GM18517 (cell line): ENCODE data around the gene ASB16.
"Not testable (repeated sequence)": the region's sequence is repeated elsewhere in the genome, so short reads cannot be mapped to it uniquely, and the experiment has no call there.

Experiments used
- ATAC-seq: cut with Tn5 transposase; IDR thresholded peaks from one replicate; pipeline ENCODE4 v1.9.1; 2021; ENCODE audit warnings: mild to moderate bottlenecking, moderate library complexity; ENCODE audit not compliant: unreplicated experiment

Gene ASB16

DNA sequence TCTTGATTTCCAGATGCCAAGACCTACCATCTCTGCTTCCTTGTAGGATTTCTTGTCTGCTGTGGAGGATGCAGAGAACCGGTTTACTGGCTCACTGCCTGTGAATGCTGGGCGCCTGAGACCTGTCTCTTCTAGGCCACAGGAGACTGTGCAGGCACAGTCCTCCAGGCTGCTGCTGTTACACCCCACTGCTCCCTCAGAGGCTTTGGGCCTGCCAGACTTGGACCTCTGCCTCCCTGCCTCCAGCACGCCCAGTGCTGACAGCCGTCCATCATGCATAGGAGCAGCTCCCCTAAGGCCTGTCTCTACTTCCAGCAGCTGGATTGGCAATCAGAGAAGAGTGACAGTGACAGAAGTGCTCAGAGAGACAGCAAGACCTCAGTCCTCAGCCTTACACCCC lies 22.7 kb upstream of the ASB16 start:
- ATAC-seq, result no peak

DNA sequence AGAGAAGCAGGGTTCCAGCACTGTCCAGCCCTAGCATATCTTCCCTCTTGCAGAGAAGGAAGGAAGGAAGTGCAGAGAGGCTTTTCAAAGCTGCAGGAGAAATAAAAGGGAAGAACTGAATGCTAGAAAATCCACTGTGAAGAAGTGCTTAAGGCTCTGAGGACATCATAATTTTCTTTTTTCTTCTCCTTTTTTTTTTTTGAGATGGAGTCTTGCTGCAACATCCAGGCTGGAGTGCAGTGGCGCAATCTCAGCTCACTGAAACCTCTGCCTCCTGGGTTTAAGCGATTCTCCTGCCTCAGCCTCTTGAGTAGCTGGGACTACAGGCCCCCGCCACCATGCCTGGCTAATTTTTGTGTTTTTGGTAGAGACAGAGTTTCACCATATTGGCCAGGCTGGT lies 21.4 kb upstream of the ASB16 start:
- not testable (repeated sequence) for ATAC-seq

- no peak for ATAC-seq
Observed at GRCh38 chr17:44149750-44150329, 20.7 kb upstream of the ASB16 start.

DNA sequence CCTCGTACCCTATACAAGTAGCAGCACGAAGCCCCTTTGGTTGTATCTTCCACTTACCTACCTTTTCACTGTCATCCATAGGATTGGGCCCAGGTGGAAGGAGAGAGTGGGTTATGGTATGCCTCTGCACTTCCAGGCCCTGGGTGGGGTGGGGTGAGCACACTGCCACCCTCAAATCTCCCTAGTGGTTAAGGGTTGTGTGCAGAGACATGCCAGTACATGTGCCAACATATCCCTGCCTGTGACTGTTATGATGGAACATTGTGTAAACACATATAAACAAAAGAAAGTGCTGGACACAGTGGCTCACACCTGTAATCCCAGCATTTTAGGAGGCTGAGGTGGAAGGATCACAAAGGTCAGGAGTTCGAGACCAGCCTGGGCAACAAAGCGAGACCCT lies 17.6 kb upstream of the ASB16 start:
- no peak for ATAC-seq

GRCh38 chr17:44155488-44155887 lies 15.0 kb upstream of the ASB16 start:
- no peak for ATAC-seq

- no peak for ATAC-seq
Observed at GRCh38 chr17:44159519-44160210, 10.8 kb upstream of the ASB16 start.

GRCh38 chr17:44164476-44164875 lies 6.0 kb upstream of the ASB16 start:
- ATAC-seq, result no peak

- no peak for ATAC-seq
Observed at GRCh38 chr17:44167181-44167861, 3.2 kb upstream of the ASB16 start.

- ATAC-seq, result no peak
Observed at GRCh38 chr17:44170135-44170498, 387 bp upstream of the ASB16 start.

DNA sequence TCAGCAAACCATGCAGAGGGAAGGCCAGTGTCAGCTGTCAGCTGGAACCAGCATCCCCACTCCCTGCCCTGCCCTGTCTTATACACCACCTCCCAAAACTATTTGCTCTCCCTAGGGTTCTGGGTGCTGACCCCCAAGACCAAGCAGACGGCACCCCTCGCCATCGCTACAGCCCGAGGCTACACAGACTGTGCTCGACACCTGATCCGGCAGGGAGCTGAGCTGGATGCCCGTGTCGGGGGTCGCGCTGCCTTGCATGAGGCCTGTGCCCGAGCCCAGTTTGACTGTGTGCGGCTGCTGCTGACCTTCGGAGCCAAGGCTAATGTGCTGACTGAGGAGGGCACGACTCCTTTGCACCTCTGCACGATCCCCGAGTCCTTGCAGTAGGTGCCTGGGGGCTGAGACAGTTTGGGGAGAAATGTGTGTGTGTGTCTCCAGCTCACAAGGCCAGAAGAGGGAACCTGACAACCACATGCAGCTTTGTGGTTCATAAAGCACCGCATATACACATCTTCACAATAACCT lies 1.5 kb downstream of the ASB16 start:
- ATAC-seq, result no peak

DNA sequence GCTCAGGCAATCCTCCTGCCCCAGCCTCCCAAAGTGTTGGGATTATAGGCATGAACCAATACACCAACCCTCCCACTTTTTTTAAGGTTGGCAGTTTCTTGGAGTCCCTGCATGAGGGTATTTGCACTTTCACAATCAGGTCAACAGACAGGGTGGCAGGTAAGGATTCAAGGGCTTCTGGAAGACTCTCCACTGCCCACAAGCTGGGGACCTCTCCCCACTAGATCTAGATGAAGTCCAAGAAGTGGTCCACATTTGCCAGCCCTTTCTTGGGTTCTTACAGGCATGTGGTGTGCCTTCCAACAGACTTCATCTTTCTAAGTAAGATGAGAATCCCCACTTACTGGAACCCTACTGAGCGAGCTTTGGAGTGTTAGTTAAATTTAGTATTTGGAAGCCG lies 3.9 kb downstream of the ASB16 start:
- no peak for ATAC-seq

GRCh38 chr17:44176257-44176656 lies 5.8 kb downstream of the ASB16 start:
- no peak for ATAC-seq

GRCh38 chr17:44176671-44177501 lies 6.4 kb downstream of the ASB16 start:
- ATAC-seq, result no peak

DNA sequence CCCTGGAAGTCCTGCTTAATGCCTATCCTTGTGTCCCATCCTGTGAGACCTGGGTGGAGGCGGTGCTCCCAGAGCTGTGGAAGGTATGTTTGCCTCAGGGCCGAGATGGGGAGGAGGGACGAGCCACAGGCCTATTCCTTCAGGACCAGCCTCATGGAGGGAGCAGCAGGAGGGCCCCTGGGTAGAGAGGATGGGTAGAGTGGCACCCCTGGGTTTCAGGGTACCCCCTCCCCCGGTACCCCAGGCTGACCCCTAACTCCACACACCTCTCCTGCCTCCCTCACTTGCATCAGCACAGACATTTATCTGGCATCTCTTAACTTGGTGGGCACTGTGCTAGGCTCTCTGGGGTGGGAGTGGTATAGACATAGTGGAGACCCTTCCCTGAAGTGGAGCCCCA lies 7.1 kb downstream of the ASB16 start:
- ATAC-seq, result no peak

GRCh38 chr17:44178133-44178532 lies 7.6 kb downstream of the ASB16 start:
- ATAC-seq, result no peak

DNA sequence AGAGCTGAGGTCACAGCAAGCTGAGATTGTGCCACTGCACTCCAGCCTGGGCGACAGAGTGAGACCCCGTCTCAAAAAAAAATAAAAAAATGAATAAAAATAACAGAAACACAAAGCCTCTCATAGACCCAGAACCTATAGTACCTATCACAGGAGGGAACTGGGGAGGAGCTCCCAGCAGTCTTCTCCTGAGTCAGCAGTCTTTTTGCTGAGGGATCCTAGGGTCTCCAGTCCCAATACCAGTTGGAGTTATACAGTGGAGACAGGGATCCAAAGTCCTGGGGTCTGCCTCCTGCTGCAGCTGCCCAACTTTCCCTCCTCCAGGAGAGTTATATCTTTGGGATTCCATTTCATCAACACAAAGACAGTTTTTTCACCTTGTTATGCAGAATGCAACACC lies 12.5 kb downstream of the ASB16 start:
- ATAC-seq, result no peak

DNA sequence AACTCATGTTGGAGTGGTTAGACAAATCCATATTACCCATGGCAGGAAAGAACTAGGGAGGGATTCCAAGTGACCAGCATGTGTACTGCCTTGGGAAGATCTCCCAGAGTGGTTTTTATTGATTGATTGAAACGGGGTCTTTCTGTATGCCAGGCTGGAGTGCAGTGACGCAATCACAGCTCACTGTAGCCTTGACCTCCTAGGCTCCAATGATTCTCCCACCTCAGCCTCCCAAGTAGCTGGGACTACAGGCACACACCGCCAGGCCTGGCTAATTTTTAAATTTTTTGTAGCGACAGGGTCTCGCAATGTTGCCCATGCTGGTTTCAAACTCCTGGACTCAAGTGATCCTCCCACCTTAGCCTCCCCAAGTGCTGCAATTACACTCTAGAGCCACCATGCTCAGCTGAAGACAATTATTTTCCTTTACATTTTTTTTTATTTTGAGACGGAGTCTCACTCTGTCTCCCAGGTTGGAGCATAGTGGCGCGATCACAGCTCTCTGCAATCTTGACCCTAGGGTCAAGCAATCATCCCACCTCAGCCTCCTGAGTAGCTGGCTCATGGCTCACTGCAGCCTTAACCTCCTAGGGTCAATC lies 13.8 kb downstream of the ASB16 start:
- ATAC-seq, result no peak

DNA sequence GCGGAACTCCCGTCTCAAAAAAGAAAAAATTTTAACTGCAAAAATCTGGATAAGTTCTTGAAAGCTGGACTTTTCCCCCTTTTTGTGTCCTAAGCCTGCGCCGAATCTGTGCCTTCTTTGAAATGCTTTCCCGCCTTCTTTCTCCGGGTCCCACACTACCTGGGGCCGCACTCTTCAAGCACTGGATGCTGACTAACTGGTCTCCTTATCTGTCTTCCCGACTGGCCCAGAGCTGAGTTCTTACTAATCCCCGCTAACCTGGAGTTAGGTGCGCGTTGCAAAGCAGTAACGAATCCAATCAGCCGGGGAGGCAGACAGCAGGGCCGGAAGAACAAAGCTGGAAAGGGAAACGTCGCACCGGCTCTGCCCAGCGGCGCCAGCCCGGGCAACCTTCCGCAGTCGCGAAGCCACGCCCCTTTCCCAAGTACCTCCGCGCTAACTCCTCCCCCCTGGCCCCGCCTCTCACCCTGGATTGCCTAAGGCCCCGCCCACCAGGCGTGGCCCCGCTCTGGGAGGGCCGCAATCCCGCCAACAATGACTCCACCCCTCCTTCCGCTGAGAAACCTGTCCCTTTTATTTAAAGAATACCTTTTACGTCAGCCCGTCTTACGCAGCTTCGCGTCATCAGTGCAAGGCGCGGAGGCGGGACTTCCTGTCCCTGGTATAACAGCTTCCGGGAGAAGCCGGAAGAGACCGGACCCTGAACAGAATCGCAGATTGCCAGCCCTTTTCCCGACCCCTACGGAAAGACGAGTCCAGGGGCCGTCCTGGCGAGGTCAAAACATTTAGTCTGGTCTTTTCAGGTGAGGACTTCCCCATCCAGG lies 16.0 kb downstream of the ASB16 start, which contains the start of gene TMUB2:
Gene TMUB2, plus strand, starts transcription at position 666 of the 824 bp plus-strand sequence. CDS start 737 bp downstream, outside the sequence.
- ATAC-seq, result peak; percentile 89

DNA sequence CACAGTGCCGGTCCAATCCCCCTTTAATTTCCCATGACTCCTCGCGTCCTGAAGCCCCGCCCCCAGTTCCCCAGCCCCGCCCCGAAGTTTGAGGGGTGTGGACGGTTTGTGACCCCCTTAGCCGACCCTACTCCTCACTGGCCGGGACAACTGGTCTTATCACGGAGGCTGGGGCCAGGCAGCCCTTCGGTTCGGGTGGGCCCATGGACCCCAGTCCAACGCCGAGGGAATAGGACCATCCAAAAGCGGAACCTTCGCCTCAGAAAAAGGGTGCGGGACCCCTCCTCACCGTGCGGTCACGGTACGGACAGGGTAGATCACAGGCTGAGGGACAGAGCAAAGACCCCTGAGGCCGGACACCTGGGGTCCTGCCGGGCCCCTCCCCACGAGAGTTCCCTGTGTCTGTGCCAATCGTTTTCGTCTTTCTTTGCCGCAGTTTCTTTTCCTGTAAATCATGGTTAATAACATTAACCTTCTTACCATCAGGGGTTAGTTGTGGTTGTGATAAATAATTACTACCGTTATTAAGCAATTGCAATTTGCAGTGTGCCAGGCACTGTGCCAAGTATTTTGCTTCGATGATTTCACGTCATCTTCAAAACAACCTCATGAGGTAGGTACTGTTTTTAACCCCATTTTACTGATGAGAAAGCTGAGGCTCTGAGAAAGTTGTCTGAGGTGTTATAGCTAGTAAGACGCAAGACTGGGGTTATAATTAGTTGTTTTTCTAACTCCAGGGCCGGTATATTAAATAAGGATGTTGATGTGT lies 16.8 kb downstream of the ASB16 start:
- no peak for ATAC-seq
